ENCODE data around the gene PELI1. TPM values are rescaled to one million over a fixed set of nuclear protein-coding genes. Genes with fewer than 3 reads are reported as not detected.

PELI1 gene
- total RNA-seq, 1 experiment from 2014 or later = 53.5 TPM

DNA sequence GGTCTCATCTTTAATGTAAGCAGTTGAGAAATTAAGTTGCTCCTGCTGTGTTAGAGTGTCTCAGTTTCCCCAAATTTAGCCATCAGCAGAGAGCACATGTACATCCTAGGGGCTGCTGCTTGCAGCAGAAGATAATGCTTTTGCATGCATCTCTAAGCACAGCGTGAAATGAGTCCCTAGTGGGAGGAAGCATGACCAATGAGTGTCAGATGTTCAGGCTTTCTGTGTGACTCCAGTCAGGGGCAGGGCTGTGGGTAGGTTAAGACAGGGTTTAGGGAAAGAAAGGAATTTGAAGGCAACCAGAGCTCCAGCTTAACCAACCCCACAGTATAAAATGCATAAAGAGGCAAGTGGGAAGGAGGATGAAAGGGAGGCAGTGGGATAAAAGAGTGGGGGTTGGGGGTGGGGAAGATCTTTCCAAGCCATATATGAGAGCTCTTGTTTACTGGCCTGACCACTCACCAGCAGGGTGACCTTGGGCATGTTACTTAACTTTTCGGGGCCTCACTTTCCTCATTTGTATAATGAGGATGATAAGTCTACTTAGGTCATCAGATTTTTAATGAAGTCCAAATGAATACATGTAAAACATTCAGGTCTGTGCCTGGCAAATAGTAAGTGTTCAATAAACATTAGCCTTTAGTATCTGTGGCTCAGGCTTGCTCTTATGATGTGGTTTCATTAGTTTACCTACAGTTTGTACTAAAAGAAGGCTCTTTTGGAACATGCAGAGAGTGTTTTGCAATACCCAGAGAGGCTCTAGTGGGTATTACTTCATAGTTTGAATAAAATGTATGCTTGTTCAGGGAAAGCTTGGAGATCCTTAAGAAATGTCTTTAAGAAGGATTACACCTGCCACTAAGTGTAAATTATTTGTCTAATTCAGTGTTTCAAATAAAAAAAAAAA is 42.7 kb upstream of the PELI1 start:
- no peak overlapping the region for H3K27ac Mint-ChIP-seq
- H3K9me3 Mint-ChIP-seq = no peaks in the 10 kb centered on the region
- H3K27me3 Mint-ChIP-seq (ENCODE audit: low read depth) = no peaks in the 10 kb centered on the region
- ATAC-seq (0 out of 2 replicates have a peak, but pooled peaks have one; percentile 31), DNase-seq (ENCODE audit: low spot score) (no peak)
- TF ChIP-seq JAZF1 (CRISPR knock-in tag; IDR thresholded peaks at IDR 0.05) = no peak
- TF ChIP-seq, protein P1, sequence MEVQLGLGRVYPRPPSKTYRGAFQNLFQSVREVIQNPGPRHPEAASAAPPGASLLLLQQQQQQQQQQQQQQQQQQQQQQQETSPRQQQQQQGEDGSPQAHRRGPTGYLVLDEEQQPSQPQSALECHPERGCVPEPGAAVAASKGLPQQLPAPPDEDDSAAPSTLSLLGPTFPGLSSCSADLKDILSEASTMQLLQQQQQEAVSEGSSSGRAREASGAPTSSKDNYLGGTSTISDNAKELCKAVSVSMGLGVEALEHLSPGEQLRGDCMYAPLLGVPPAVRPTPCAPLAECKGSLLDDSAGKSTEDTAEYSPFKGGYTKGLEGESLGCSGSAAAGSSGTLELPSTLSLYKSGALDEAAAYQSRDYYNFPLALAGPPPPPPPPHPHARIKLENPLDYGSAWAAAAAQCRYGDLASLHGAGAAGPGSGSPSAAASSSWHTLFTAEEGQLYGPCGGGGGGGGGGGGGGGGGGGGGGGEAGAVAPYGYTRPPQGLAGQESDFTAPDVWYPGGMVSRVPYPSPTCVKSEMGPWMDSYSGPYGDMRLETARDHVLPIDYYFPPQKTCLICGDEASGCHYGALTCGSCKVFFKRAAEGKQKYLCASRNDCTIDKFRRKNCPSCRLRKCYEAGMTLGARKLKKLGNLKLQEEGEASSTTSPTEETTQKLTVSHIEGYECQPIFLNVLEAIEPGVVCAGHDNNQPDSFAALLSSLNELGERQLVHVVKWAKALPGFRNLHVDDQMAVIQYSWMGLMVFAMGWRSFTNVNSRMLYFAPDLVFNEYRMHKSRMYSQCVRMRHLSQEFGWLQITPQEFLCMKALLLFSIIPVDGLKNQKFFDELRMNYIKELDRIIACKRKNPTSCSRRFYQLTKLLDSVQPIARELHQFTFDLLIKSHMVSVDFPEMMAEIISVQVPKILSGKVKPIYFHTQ (CRISPR knock-in tag; IDR thresholded peaks at IDR 0.05) = no peak
- TF ChIP-seq GABPB1 (CRISPR knock-in tag; IDR thresholded peaks at IDR 0.05) = no peak
- TF ChIP-seq, protein P2, sequence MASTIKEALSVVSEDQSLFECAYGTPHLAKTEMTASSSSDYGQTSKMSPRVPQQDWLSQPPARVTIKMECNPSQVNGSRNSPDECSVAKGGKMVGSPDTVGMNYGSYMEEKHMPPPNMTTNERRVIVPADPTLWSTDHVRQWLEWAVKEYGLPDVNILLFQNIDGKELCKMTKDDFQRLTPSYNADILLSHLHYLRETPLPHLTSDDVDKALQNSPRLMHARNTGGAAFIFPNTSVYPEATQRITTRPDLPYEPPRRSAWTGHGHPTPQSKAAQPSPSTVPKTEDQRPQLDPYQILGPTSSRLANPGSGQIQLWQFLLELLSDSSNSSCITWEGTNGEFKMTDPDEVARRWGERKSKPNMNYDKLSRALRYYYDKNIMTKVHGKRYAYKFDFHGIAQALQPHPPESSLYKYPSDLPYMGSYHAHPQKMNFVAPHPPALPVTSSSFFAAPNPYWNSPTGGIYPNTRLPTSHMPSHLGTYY (CRISPR knock-in tag; IDR thresholded peaks at IDR 0.05) = no peak
- TF ChIP-seq, protein P3, sequence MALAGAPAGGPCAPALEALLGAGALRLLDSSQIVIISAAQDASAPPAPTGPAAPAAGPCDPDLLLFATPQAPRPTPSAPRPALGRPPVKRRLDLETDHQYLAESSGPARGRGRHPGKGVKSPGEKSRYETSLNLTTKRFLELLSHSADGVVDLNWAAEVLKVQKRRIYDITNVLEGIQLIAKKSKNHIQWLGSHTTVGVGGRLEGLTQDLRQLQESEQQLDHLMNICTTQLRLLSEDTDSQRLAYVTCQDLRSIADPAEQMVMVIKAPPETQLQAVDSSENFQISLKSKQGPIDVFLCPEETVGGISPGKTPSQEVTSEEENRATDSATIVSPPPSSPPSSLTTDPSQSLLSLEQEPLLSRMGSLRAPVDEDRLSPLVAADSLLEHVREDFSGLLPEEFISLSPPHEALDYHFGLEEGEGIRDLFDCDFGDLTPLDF (CRISPR knock-in tag; IDR thresholded peaks at IDR 0.05) = no peak
- TF ChIP-seq CBFB (CRISPR knock-in tag; IDR thresholded peaks at IDR 0.05; ENCODE audit: low read depth) = no peak
- no peak for TF ChIP-seq TEAD1 (CRISPR knock-in tag; IDR thresholded peaks at IDR 0.05)
- TF ChIP-seq ZNF396 (CRISPR knock-in tag; IDR thresholded peaks at IDR 0.05; ENCODE audit: borderline replicate concordance) = no peak
- CTCF ChIA-PET = interaction anchor here (1.0 to 1.7 kb wide), 2 partner anchors 125 to 144 kb away, joined by 3 to 4 read pairs; no protein-coding TSS in a partner anchor
- H3K36me3 Mint-ChIP-seq = no peaks in the 10 kb centered on the region
- POLR2A ChIA-PET = interaction anchor here (0.5 kb wide), 1 partner anchor 516 kb away, joined by 3 read pairs; no protein-coding TSS in a partner anchor
- peaks cover 54% of the 10 kb centered on the region for H3K4me1 Mint-ChIP-seq
- H3K4me3 Mint-ChIP-seq = no peak overlapping the region

DNA sequence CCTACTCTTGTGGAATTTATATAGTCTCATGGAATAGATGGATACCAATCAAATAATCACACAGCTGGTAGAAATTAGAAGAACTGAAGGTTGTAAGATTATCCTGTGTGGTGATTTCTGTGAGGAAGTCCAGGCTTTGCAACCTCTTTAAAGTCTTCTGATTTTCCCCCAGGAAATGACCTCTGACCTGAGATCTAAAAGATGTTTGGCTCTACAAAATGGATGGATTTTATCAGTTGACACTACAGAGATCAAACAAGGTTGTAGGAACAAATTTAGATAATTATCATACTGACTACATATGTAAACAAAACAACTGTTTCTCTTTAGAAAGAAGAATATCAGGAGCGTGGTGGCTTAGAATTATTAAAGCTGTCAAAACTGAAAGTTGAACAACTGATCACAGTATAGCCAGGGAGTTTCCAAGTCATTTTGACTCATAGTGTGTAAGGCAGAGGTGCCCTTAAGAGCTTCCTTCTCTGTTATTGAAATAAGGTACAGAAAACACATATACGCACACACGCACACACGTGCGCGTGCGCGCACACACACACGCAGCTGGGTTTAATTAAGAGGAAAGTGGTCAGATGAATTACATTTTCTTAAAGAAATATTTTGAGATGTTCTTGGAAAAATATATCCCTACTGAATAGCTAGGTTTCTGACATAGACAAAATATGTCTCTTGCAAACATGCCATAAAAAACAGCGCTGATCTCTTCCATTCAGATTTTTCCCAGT is 35.5 kb upstream of the PELI1 start:
- Mint-ChIP-seq H3K9me3 (no peaks in the 10 kb centered on the region), H3K27ac (no peak overlapping the region), H3K36me3 (no peaks in the 10 kb centered on the region), H3K4me3 (no peak overlapping the region), H3K27me3 (ENCODE audit: low read depth) (no peaks in the 10 kb centered on the region), H3K4me1 (peaks cover 13% of the 10 kb centered on the region)
- no peak for DNase-seq (ENCODE audit: low spot score)
- ChIA-PET POLR2A (interaction anchor here (0.7 kb wide), 1 partner anchor 214 kb away, joined by 6 read pairs; no protein-coding TSS in a partner anchor), CTCF (no interaction called here)
- TF ChIP-seq, protein P4, sequence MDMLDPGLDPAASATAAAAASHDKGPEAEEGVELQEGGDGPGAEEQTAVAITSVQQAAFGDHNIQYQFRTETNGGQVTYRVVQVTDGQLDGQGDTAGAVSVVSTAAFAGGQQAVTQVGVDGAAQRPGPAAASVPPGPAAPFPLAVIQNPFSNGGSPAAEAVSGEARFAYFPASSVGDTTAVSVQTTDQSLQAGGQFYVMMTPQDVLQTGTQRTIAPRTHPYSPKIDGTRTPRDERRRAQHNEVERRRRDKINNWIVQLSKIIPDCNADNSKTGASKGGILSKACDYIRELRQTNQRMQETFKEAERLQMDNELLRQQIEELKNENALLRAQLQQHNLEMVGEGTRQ (CRISPR knock-in tag; IDR thresholded peaks at IDR 0.05) = no peak
- no peak for ATAC-seq

DNA sequence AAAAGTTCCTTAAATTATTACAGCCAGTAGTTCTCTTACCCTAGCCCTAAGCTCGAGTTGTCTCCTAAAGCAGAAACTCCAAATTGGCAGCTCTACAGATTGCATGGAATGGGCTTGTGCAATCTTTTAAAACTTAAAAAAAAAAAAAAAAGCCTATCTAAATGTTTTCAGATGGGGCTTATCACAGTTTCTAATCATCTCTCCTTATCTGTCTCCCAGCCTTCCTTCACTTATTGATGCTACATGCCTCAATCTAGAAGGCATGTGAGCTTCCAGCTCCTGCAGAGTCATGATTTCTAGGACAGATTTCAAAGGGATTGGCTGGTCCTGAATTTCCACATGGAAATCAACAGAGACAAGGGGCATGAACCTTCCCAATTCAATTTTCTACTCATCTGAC is 33.1 kb upstream of the PELI1 start:
- no peaks in the 10 kb centered on the region for H3K27me3 Mint-ChIP-seq (ENCODE audit: low read depth)
- H3K36me3 Mint-ChIP-seq = no peaks in the 10 kb centered on the region
- ChIA-PET POLR2A (no interaction called here), CTCF (interaction anchor here (0.7 kb wide), 3 partner anchors 135 to 687 kb away, joined by 3 read pairs; no protein-coding TSS in a partner anchor)
- ATAC-seq (no peak), DNase-seq (ENCODE audit: low spot score) (no peak)
- H3K4me1 Mint-ChIP-seq = peaks cover 21% of the 10 kb centered on the region
- H3K27ac Mint-ChIP-seq = no peak overlapping the region
- H3K4me3 Mint-ChIP-seq = no peak overlapping the region
- H3K9me3 Mint-ChIP-seq = no peaks in the 10 kb centered on the region
- TF ChIP-seq JUN (CRISPR knock-in tag; IDR thresholded peaks at IDR 0.05) = no peak
- TF ChIP-seq, protein P5, sequence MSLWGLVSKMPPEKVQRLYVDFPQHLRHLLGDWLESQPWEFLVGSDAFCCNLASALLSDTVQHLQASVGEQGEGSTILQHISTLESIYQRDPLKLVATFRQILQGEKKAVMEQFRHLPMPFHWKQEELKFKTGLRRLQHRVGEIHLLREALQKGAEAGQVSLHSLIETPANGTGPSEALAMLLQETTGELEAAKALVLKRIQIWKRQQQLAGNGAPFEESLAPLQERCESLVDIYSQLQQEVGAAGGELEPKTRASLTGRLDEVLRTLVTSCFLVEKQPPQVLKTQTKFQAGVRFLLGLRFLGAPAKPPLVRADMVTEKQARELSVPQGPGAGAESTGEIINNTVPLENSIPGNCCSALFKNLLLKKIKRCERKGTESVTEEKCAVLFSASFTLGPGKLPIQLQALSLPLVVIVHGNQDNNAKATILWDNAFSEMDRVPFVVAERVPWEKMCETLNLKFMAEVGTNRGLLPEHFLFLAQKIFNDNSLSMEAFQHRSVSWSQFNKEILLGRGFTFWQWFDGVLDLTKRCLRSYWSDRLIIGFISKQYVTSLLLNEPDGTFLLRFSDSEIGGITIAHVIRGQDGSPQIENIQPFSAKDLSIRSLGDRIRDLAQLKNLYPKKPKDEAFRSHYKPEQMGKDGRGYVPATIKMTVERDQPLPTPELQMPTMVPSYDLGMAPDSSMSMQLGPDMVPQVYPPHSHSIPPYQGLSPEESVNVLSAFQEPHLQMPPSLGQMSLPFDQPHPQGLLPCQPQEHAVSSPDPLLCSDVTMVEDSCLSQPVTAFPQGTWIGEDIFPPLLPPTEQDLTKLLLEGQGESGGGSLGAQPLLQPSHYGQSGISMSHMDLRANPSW (CRISPR knock-in tag; conservative IDR thresholded peaks at IDR 0.05; ENCODE audit: low read depth) = no peak
- TF ChIP-seq, protein P6, sequence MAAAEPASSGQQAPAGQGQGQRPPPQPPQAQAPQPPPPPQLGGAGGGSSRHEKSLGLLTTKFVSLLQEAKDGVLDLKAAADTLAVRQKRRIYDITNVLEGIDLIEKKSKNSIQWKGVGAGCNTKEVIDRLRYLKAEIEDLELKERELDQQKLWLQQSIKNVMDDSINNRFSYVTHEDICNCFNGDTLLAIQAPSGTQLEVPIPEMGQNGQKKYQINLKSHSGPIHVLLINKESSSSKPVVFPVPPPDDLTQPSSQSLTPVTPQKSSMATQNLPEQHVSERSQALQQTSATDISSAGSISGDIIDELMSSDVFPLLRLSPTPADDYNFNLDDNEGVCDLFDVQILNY (CRISPR knock-in tag; IDR thresholded peaks at IDR 0.05) = no peak
- TF ChIP-seq, protein P7, sequence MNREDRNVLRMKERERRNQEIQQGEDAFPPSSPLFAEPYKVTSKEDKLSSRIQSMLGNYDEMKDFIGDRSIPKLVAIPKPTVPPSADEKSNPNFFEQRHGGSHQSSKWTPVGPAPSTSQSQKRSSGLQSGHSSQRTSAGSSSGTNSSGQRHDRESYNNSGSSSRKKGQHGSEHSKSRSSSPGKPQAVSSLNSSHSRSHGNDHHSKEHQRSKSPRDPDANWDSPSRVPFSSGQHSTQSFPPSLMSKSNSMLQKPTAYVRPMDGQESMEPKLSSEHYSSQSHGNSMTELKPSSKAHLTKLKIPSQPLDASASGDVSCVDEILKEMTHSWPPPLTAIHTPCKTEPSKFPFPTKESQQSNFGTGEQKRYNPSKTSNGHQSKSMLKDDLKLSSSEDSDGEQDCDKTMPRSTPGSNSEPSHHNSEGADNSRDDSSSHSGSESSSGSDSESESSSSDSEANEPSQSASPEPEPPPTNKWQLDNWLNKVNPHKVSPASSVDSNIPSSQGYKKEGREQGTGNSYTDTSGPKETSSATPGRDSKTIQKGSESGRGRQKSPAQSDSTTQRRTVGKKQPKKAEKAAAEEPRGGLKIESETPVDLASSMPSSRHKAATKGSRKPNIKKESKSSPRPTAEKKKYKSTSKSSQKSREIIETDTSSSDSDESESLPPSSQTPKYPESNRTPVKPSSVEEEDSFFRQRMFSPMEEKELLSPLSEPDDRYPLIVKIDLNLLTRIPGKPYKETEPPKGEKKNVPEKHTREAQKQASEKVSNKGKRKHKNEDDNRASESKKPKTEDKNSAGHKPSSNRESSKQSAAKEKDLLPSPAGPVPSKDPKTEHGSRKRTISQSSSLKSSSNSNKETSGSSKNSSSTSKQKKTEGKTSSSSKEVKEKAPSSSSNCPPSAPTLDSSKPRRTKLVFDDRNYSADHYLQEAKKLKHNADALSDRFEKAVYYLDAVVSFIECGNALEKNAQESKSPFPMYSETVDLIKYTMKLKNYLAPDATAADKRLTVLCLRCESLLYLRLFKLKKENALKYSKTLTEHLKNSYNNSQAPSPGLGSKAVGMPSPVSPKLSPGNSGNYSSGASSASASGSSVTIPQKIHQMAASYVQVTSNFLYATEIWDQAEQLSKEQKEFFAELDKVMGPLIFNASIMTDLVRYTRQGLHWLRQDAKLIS (CRISPR knock-in tag; IDR thresholded peaks at IDR 0.05; ENCODE audit: borderline replicate concordance) = no peak

Measured in WTC11 (cell line).